ENCODE results near the gene EIF2D. TPM values are rescaled to one million over a fixed set of nuclear protein-coding genes. Genes with fewer than 3 reads are reported as not detected.

Gene EIF2D
- total and polyA plus RNA-seq, 8 donors = 37.5 to 110 (median 90.7) TPM

GRCh38 chr1:206593351-206593925 is 18.8 kb downstream of the EIF2D start:
- peaks cover 0 to 90% of the 10 kb centered on the region in 2 donors for H3K36me3 ChIP-seq
- no peaks in the 10 kb centered on the region for H3K27me3 ChIP-seq
- intact Hi-C loops (cut with DNase I) = no loop called here
- H3K27ac ChIP-seq = no peak overlapping the region
- H3K4me1 ChIP-seq = peaks cover 4 to 24% of the 10 kb centered on the region in 2 donors
- H3K4me3 ChIP-seq = no peak overlapping the region
- TF ChIP-seq, protein P1, sequence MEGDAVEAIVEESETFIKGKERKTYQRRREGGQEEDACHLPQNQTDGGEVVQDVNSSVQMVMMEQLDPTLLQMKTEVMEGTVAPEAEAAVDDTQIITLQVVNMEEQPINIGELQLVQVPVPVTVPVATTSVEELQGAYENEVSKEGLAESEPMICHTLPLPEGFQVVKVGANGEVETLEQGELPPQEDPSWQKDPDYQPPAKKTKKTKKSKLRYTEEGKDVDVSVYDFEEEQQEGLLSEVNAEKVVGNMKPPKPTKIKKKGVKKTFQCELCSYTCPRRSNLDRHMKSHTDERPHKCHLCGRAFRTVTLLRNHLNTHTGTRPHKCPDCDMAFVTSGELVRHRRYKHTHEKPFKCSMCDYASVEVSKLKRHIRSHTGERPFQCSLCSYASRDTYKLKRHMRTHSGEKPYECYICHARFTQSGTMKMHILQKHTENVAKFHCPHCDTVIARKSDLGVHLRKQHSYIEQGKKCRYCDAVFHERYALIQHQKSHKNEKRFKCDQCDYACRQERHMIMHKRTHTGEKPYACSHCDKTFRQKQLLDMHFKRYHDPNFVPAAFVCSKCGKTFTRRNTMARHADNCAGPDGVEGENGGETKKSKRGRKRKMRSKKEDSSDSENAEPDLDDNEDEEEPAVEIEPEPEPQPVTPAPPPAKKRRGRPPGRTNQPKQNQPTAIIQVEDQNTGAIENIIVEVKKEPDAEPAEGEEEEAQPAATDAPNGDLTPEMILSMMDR (IDR thresholded peaks at IDR 0.05) = no peak
- ATAC-seq = no peak
- DNase-seq = no peak
- H3K9me3 ChIP-seq = no peaks in the 10 kb centered on the region

DNA sequence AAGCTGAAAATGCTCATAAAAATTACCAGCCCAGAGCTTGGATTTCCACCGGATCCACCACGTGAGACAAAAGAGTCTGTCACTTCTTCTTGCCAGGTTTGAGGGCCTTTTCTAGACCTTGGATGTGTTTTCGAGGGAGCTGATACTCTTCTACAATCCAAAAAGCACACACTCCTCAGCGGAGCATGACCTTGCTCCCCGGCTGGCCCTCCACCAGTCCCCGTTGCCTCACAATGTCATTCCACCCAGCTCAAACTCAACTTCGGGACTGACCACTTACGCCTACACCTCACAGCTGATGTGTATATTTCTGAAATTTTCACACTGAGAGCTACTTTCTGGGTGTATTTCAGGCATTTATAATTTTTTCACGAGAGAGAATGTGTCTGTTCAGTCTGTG is 20.6 kb downstream of the EIF2D start:
- H3K9me3 ChIP-seq = no peaks in the 10 kb centered on the region
- DNase-seq (no peak), ATAC-seq (no peak)
- H3K36me3 ChIP-seq = peaks cover 0 to 90% of the 10 kb centered on the region in 2 donors
- no peak overlapping the region for H3K27ac ChIP-seq
- no peak overlapping the region for H3K4me3 ChIP-seq
- intact Hi-C loops (cut with DNase I) = no loop called here
- TF ChIP-seq, protein P1 (IDR thresholded peaks at IDR 0.05) = no peak
- H3K27me3 ChIP-seq = no peaks in the 10 kb centered on the region
- peaks cover 4 to 24% of the 10 kb centered on the region in 2 donors for H3K4me1 ChIP-seq

GRCh38 chr1:206591226-206591625 is 21.0 kb downstream of the EIF2D start:
- Histone ChIP-seq H3K9me3 (no peaks in the 10 kb centered on the region), H3K4me1 (peaks cover 4 to 24% of the 10 kb centered on the region in 2 donors), H3K27ac (peak overlapping the region in 1 of 2 donors; percentile 30), H3K36me3 (peaks cover 0 to 90% of the 10 kb centered on the region in 2 donors), H3K4me3 (no peak overlapping the region), H3K27me3 (no peaks in the 10 kb centered on the region)
- intact Hi-C loops (cut with DNase I) = no loop called here
- no peak for ATAC-seq
- DNase-seq = no peak
- TF ChIP-seq, protein P1 (IDR thresholded peaks at IDR 0.05) = no peak

GRCh38 chr1:206590025-206590758 is 22.1 kb downstream of the EIF2D start:
- Histone ChIP-seq H3K27ac (peak overlapping the region in 1 of 2 donors; percentile 30), H3K36me3 (peaks cover 0 to 90% of the 10 kb centered on the region in 2 donors)
- TF ChIP-seq, protein P1 (IDR thresholded peaks at IDR 0.05) = peak in 1 of 2 donors; percentile 13

GRCh38 chr1:206589206-206589605 is 23.1 kb downstream of the EIF2D start:
- H3K4me1 ChIP-seq = peaks cover 4 to 40% of the 10 kb centered on the region in 2 donors
- H3K27ac ChIP-seq = peak overlapping the region; percentile 28 to 30
- no peak overlapping the region for H3K4me3 ChIP-seq
- TF ChIP-seq, protein P1 (IDR thresholded peaks at IDR 0.05) = no peak
- peaks cover 0 to 92% of the 10 kb centered on the region in 2 donors for H3K36me3 ChIP-seq
- H3K9me3 ChIP-seq = no peaks in the 10 kb centered on the region
- DNase-seq = peak in 2 of 4 donors; percentile 31 to 50
- peak; percentile 53 for ATAC-seq
- no peaks in the 10 kb centered on the region for H3K27me3 ChIP-seq
- intact Hi-C loops (cut with DNase I) = loop anchor here in 1 of 2 donors (5.0 kb wide), 1 partner anchor 102 kb away; no protein-coding TSS in a partner anchor

More at GRCh38 chr1:206590025-206590758, 22.1 kb downstream of the EIF2D start:
- no peak for DNase-seq
- peaks cover 4 to 31% of the 10 kb centered on the region in 2 donors for H3K4me1 ChIP-seq
- ATAC-seq = peak; percentile 65
- H3K9me3 ChIP-seq = no peaks in the 10 kb centered on the region
- intact Hi-C loops (cut with DNase I) = no loop called here
- H3K4me3 ChIP-seq = no peak overlapping the region
- H3K27me3 ChIP-seq = no peaks in the 10 kb centered on the region

All from left lung (tissue), 10 donors.